H1 (cell line): ENCODE measurements around the gene CDK5. TPM values are rescaled to one million over a fixed set of nuclear protein-coding genes. Genes with fewer than 3 reads are reported as not detected.

Experiments
- CTCF ChIA-PET: fragments of 300-600 bp; sonication (Branson Sonifier 250); formaldehyde crosslinking; loops from one replicate; lab custom pipeline; 2021; ENCODE audit not compliant: partially characterized antibody; lab: Charles Lee
- POLR2A ChIA-PET: fragments of 300-600 bp; sonication (Branson Sonifier 250); formaldehyde crosslinking; loops from one replicate; lab custom pipeline; 2021; ENCODE audit warnings: inconsistent platforms; ENCODE audit not compliant: partially characterized antibody; lab: Charles Lee
- DNase-seq, 2 experiments: peaks; one replicate each; pipeline versions ENCODE4 v3.0.0 to v3.0.0-alpha.2; 2010 to 2022; ENCODE audit warnings: low spot score in 2 of 2, low read depth in 1 of 2, mixed read lengths in 1 of 2
- FAIRE-seq: peaks from 2 replicates; lab custom pipeline; 2011; peaks lifted over from hg19 to GRCh38; lab: Jason Lieb, UNC
- H2AFZ ChIP-seq: 2 replicates; pipeline ENCODE4 v1.8.1; 2012; ENCODE audit warnings: low read length, inconsistent platforms
- H2AK5ac ChIP-seq: 2 replicates; pipeline ENCODE4 v1.6.1; 2013; ENCODE audit warnings: low read depth, low read length
- H2BK120ac ChIP-seq: replicated peaks from 2 replicates; pipeline ENCODE3; 2013; ENCODE audit warnings: low read depth, low read length, inconsistent platforms
- H2BK12ac ChIP-seq: 2 replicates; pipeline ENCODE4 v1.6.1; 2013; ENCODE audit warnings: low read depth, low read length
- H2BK15ac ChIP-seq: 2 replicates; pipeline ENCODE4 v1.6.1; 2013; ENCODE audit warnings: low read length
- H2BK20ac ChIP-seq: 2 replicates; pipeline ENCODE4 v1.6.1; 2013; ENCODE audit warnings: low read length
- H2BK5ac ChIP-seq: 2 replicates; pipeline ENCODE4 v1.6.1; 2013; ENCODE audit warnings: low read depth, low read length
- H3K14ac ChIP-seq: 2 replicates; pipeline ENCODE4 v1.6.1; 2013; ENCODE audit warnings: inconsistent platforms; ENCODE audit not compliant: insufficient read length
- H3K18ac ChIP-seq: 2 replicates; pipeline ENCODE4 v1.6.1; 2013; ENCODE audit warnings: low read length; ENCODE audit errors: extremely low read depth
- H3K23ac ChIP-seq: 2 replicates; pipeline ENCODE4 v1.6.1; 2013; ENCODE audit warnings: inconsistent platforms; ENCODE audit not compliant: insufficient read length
- H3K23me2 ChIP-seq: 2 replicates; pipeline ENCODE4 v1.6.1; 2013; ENCODE audit warnings: low read depth, low read length
- H3K27ac ChIP-seq: 2 replicates; pipeline ENCODE4 v1.6.1; 2011; ENCODE audit warnings: low read depth, low read length, inconsistent platforms
- H3K27me3 ChIP-seq, 4 experiments: replicated peaks in 1 of 4; 1 replicate in 1 of 4; 2 replicates in 3 of 4; pipeline versions ENCODE4 v1.6.1 to v1.8.1; 2011 to 2013; ENCODE audit warnings: low read length in 3 of 4, mild to moderate bottlenecking in 3 of 4, inconsistent platforms in 2 of 4, mixed read lengths in 2 of 4, moderate library complexity in 1 of 4; ENCODE audit not compliant: control insufficient read depth in 3 of 4, insufficient read depth in 3 of 4; ENCODE audit errors: extremely low read depth in 1 of 4
- H3K36me3 ChIP-seq, 4 experiments: 2 replicates each; pipeline versions ENCODE4 v1.6.1 to v1.8.1; 2011 to 2013; ENCODE audit warnings: mild to moderate bottlenecking in 4 of 4, low read length in 3 of 4, moderate library complexity in 2 of 4, control low read depth in 1 of 4, inconsistent platforms in 1 of 4; ENCODE audit not compliant: insufficient read depth in 4 of 4, control insufficient read depth in 2 of 4
- H3K4ac ChIP-seq: replicated peaks from 2 replicates; pipeline ENCODE3; 2013; ENCODE audit warnings: low read length, low read depth, mixed read lengths, inconsistent platforms; ENCODE audit not compliant: insufficient read length
- H3K4me1 ChIP-seq, 4 experiments: replicated peaks in 1 of 4; 1 replicate in 1 of 4; 2 replicates in 3 of 4; pipeline versions ENCODE4 v1.6.1 to v1.8.1; 2011 to 2013; ENCODE audit warnings: low read length in 3 of 4, inconsistent platforms in 2 of 4, mixed read lengths in 1 of 4; ENCODE audit not compliant: insufficient read depth in 4 of 4, control insufficient read depth in 3 of 4
- H3K4me2 ChIP-seq, 2 experiments: 2 replicates each; pipeline versions ENCODE4 v1.6.1 to v1.8.1; 2011 to 2013; ENCODE audit warnings: low read depth in 2 of 2, low read length in 2 of 2, control low read depth in 1 of 2, inconsistent platforms in 1 of 2, mild to moderate bottlenecking in 1 of 2; ENCODE audit not compliant: insufficient read depth in 1 of 2
- H3K4me3 ChIP-seq, 4 experiments: fragments of 200-600, 300-600 bp in 1 of 4; sonication (generic), shearing (Covaris generic), sonication (Bioruptor Twin) in 1 of 4; 2 replicates each; pipeline versions ENCODE4 v1.5.1 to v1.8.1; 2011 to 2016; ENCODE audit warnings: low read length in 4 of 4, low read depth in 3 of 4, control low read depth in 2 of 4, inconsistent platforms in 2 of 4, mild to moderate bottlenecking in 2 of 4, mixed read lengths in 1 of 4, moderate library complexity in 1 of 4; ENCODE audit not compliant: insufficient read depth in 2 of 4; ENCODE audit errors: extremely low read depth in 1 of 4
- H3K56ac ChIP-seq: replicated peaks from 2 replicates; pipeline ENCODE3; 2013; ENCODE audit warnings: low read depth, mild to moderate bottlenecking, mixed read lengths, low read length, inconsistent platforms; ENCODE audit not compliant: insufficient read length
- H3K79me1 ChIP-seq: 2 replicates; pipeline ENCODE4 v1.6.1; 2013; ENCODE audit warnings: low read depth, low read length, control low read depth
- H3K79me2 ChIP-seq, 2 experiments: 2 replicates each; pipeline versions ENCODE4 v1.6.1 to v1.8.1; 2012 to 2013; ENCODE audit warnings: low read length in 2 of 2, mild to moderate bottlenecking in 2 of 2, inconsistent platforms in 1 of 2; ENCODE audit not compliant: insufficient read depth in 2 of 2, control insufficient read depth in 1 of 2
- H3K9ac ChIP-seq, 4 experiments: replicated peaks in 1 of 4; 1 replicate in 1 of 4; 2 replicates in 3 of 4; pipeline versions ENCODE4 v1.6.1 to v1.8.1; 2011 to 2013; ENCODE audit warnings: low read depth in 3 of 4, low read length in 3 of 4, control low read depth in 2 of 4, mild to moderate bottlenecking in 2 of 4, moderate library complexity in 2 of 4, inconsistent platforms in 1 of 4; ENCODE audit errors: extremely low read depth in 1 of 4
- H3K9me3 ChIP-seq, 2 experiments: 2 replicates each; pipeline versions ENCODE4 v1.6.1 to v1.8.1; 2012 to 2013; ENCODE audit warnings: mild to moderate bottlenecking in 2 of 2, moderate library complexity in 2 of 2, control low read depth in 1 of 2, inconsistent platforms in 1 of 2, low read depth in 1 of 2, low read length in 1 of 2, mixed read lengths in 1 of 2; ENCODE audit not compliant: insufficient read depth in 2 of 2
- H4K20me1 ChIP-seq, 2 experiments: replicated peaks in 1 of 2; 2 replicates each; pipeline versions ENCODE3 to v1.8.1; 2011 to 2013; ENCODE audit warnings: inconsistent platforms in 2 of 2, low read length in 2 of 2, mild to moderate bottlenecking in 1 of 2; ENCODE audit not compliant: insufficient read depth in 2 of 2, control insufficient read depth in 1 of 2
- H4K5ac ChIP-seq: 2 replicates; pipeline ENCODE4 v1.6.1; 2013; ENCODE audit warnings: low read length, low read depth, mixed read lengths, inconsistent platforms; ENCODE audit not compliant: insufficient read length
- H4K8ac ChIP-seq: 2 replicates; pipeline ENCODE4 v1.8.0; 2013; ENCODE audit warnings: mild to moderate bottlenecking, moderate library complexity, low read length, inconsistent platforms; ENCODE audit not compliant: insufficient read depth; ENCODE audit errors: extremely low read depth
- H4K91ac ChIP-seq: replicated peaks from 2 replicates; pipeline ENCODE3; 2013; ENCODE audit warnings: low read length, mixed read lengths, inconsistent platforms; ENCODE audit not compliant: insufficient read length
- EGR1 ChIP-seq: IDR thresholded peaks from 2 replicates; pipeline ENCODE4 v1.6.1; 2011; ENCODE audit warnings: low read depth, low read length, borderline replicate concordance
- YY1 ChIP-seq: IDR thresholded peaks from 2 replicates; pipeline ENCODE4 v1.6.1; 2011; ENCODE audit warnings: low read depth, mild to moderate bottlenecking, low read length
- WGBS, 2 experiments: shearing (Covaris generic) in 1 of 2; methylation state at CpG; one replicate each; pipeline versions ENCODE4 v1.1.6 to v1.1.7; 2013 to 2015; ENCODE audit warnings: low lambda C conversion rate in 2 of 2, mixed read lengths in 2 of 2, inconsistent platforms in 1 of 2, low coverage in 1 of 2, missing lambda C conversion rate in 1 of 2; ENCODE audit not compliant: insufficient replicate concordance in 2 of 2, insufficient coverage in 1 of 2, insufficient read length in 1 of 2; ENCODE audit errors: extremely low coverage in 1 of 2, missing lambda C conversion rate in 1 of 2; 5-methylcytosine and 5-hydroxymethylcytosine counted together
- polyA plus RNA-seq, 7 experiments: library from polyadenylated mRNA; depleted of rRNA in 3 of 7; stranded (reverse) in 5 of 7; unstranded in 2 of 7; fragments of >200 nt in 5 of 7; fragments of 200-250 nt in 2 of 7; gene quantifications; 1 replicate in 5 of 7; 2 replicates in 1 of 7; 4 replicates in 1 of 7; pipeline versions ENCODE4 v1.2.1 to v1.2.3, GENCODE V29; 2011 to 2013; ENCODE audit warnings: missing spikeins in 2 of 7, mixed read lengths in 2 of 7
- total RNA-seq: library from RNA; stranded (reverse); fragmentation: NEBNext Ultra II Directional; extraction: Animal tissue kit (Norgen Biotek cat#: 25700); gene quantifications from 2 replicates; pipeline ENCODE4 v1.2.1, GENCODE V29; 2021

The CDK5 gene
- total and polyA plus RNA-seq, 2 of the 8 experiments (the other 6 are each of a cell fraction or from before 2014, with no cell fraction given), result 22.8 to 37.2 TPM

GRCh38 chr7:151045262-151045661, 12.4 kb downstream of the CDK5 start:
- Histone ChIP-seq H3K4me3 (no peak overlapping the region), H3K27ac (no peak overlapping the region), H3K4me1 (no peaks in the 10 kb centered on the region), H3K9ac (no peak overlapping the region), H3K4me2 (no peak overlapping the region), H3K9me3 (no peaks in the 10 kb centered on the region), H3K56ac (no peak overlapping the region), H2BK20ac (no peak overlapping the region), H2BK15ac (no peak overlapping the region), H2BK5ac (no peak overlapping the region), H3K23ac (no peak overlapping the region), H3K27me3 (peaks cover under 1 to 19% (median 10%) of the 10 kb centered on the region in 4 experiments), H4K5ac (no peak overlapping the region), H4K8ac (no peak overlapping the region), H2BK120ac (no peak overlapping the region), H2BK12ac (no peak overlapping the region), H3K36me3 (no peaks in the 10 kb centered on the region), H3K79me1 (no peaks in the 10 kb centered on the region), H3K79me2 (no peaks in the 10 kb centered on the region), H2AK5ac (no peak overlapping the region), H4K20me1 (peaks cover 2 to 8% of the 10 kb centered on the region in 2 experiments), H3K14ac (no peak overlapping the region), H2AFZ (no peak overlapping the region), H3K4ac (no peak overlapping the region), H4K91ac (no peak overlapping the region), H3K18ac (no peak overlapping the region), H3K23me2 (no peaks in the 10 kb centered on the region)
- CTCF ChIA-PET, result interaction anchor here (1.1 to 3.5 kb wide), 5 partner anchors 12 to 35 kb away, joined by 3 to 20 read pairs (median 8); partner anchors contain the start of gene CDK5
- TF ChIP-seq YY1, result no peak
- no peak for TF ChIP-seq EGR1
- POLR2A ChIA-PET, result interaction anchor here (0.9 to 1.0 kb wide), 2 partner anchors 9 to 42 kb away, joined by 3 read pairs; no protein-coding TSS in a partner anchor
- 87% methylated on average over 7 of the region's 11 CpGs; no CpG with 5 or more reads in 1 of the 2 experiments for WGBS, 2 experiments
- FAIRE-seq, result no peak
- DNase-seq, result no peak
